Brain pericyte (primary cell): Measurements from ENCODE around the gene FABP1.

Source experiments
- DNase-seq: peaks from one replicate; pipeline ENCODE4 v3.0.0-alpha.2; 2012; ENCODE audit warnings: low read depth, low spot score

FABP1 gene

DNA sequence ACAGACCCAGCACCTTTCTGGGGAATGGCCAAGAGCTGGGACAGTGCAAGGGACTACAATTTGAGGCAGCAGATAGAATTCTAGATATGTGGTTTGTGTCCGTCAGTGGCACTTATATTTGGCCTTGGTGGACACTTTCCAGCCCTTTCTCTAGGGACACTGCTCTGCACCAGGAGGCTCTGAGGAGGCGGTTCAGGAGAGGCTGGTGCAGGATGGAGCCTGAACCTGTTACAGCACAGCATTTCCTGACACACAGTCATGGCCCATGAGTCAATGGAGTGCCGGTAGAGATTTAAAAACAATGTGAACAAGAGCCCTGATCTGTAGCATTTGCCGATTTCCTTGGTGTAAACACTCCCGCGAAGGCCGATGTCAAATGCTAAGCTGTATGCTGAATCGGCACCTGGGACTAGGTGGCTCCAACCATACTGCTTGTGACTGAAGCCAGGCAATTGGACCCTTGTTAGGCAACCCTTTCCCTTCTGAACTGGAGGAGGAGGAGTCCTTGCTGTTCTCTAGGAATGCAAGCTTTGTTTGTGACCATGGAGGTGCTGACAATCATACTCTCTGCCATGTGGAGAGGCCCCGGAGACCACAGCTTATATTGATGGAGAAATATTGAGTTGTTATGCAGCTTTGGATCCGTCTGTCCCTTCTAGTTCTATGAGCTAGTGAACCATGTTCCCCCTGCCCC lies 11.9 kb downstream of the FABP1 start:
- no peak for DNase-seq

GRCh38 chr2:88114889-88115288 lies 13.0 kb downstream of the FABP1 start:
- DNase-seq: no peak

- DNase-seq: no peak
These were observed 14.8 kb downstream of the FABP1 start for GRCh38 chr2:88113069-88113468.

DNA sequence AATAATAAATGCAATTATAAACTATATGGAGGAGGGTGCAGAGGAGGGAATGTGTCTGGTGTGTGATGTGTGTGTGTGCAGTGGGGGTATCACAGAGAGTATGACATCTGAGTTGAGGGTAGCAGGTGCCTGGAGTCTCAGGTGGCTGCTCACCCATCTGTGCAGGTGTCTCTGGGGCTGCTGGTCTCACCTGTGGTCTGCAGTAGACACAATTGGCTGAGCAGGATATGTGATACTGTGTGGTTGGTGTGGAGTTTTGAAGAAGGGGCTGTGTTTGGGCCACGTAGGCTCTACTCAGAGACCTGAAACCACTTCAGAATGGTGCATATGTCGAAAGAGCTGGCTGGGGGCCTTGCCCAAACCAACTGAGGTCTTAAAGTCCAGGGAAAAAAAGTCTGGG lies 17.0 kb downstream of the FABP1 start:
- DNase-seq: no peak

DNA sequence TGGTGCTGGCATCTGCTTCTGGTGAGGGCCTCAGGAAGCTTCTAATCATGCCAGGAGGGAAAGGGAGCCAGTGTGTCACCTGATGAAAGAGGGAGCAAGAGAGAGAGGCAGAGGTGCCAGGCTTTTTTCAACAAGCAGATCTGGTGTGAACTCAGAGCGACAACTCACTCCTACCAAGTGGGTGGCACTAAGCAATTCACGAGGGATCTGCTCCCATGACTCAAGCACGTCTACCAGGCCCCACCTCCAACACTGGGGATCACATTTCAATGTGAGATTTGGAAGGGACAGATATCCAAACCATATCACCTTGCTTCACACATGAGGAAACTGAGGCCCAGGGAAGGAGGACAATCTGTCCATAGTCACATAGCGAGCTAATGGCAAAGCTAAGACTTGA lies 19.1 kb downstream of the FABP1 start:
- DNase-seq: no peak

- DNase-seq: no peak
These were observed 27.4 kb downstream of the FABP1 start for GRCh38 chr2:88100489-88100858.

- DNase-seq: no peak
These were observed 27.9 kb downstream of the FABP1 start for GRCh38 chr2:88099798-88100488.

GRCh38 chr2:88098558-88098900 lies 29.3 kb downstream of the FABP1 start:
- no peak for DNase-seq

DNA sequence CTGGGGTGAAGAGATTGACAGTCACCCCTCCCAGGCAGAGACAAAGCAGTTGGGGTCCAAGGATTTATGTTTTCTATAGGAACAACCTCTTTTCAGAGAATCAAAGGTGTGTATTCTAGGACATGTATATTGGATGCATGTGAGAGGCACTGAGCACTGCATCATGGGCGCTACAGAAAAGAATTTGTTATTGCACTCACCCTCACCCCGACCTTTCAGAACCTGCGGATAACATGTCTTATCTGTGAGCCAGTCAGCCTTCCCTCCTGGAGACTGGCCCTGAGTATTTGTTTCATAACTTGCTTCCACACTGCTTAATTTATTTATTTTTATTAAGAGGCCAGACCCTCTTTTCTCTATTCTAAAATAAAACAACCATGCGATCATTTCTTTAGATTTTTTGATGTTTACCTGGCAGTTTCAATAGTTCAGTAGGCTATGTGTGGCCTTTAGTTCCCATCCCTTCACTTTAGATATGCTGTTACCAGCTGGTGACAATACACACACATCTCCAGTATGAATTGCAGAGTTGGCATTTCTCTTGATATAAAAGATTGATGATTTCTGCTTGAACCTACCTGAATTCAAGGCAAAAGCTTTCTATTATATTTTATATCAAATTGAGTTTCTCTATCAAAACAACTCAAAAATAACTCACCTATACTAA lies 29.8 kb downstream of the FABP1 start:
- no peak for DNase-seq

- DNase-seq: no peak
These were observed 30.7 kb downstream of the FABP1 start for GRCh38 chr2:88097192-88097591.

DNA sequence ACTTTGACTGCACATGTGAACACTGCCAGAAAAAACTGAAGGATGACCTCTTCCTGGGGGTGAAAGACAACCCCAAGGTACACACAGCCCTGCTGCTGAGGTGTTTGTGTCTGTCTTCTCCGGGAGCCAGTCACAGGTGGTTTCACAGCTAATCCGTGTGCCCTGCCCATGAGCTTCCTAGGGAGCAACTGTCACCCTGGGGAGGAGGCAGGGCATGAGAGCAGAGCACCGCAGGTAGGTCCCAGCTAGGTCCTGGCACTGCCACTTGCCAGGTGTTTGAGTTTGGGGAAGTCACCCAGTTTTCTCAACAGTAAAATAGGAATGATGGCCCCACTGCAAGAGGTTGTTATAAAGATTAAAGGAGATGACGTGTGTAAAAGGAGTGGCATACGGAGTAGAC lies 31.2 kb downstream of the FABP1 start:
- DNase-seq: no peak

DNA sequence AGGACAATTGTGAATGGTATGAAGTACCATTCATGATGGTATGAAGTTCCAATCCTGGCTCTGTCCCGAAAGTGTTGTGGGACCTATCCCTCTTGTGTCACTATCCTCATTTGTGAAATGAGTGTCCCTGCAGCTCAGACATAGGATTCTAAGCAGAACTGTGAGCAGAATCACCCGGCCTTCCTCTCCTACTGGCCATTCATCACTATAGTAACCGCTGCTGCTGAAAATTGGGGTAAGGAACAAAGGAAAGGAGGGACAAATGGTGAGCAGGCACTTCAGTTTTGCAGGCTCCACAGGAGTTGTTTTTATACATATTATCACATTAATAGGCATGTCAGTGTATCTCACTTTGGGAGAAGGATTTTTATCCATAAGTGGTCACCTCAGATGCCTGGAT lies 32.8 kb downstream of the FABP1 start:
- no peak for DNase-seq

DNA sequence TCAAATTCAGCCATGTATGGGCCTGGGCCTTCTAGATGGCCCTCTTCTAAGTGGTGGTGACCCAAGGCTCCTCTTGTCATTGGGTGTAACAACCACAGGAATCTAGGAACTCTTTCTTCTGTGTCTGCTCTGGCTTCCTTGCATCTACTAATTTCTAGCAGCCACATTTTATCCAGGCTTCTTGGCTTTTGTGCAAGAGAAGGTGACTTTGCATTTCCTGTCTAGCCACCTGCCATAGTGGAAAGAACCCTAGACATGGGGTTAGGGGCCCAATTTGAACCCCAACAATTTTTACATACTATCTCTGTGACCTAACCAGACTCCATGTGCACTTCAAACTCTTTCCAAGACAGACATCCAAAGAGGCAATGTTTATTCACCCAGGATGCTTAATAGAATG lies 35.1 kb downstream of the FABP1 start:
- no peak for DNase-seq

DNA sequence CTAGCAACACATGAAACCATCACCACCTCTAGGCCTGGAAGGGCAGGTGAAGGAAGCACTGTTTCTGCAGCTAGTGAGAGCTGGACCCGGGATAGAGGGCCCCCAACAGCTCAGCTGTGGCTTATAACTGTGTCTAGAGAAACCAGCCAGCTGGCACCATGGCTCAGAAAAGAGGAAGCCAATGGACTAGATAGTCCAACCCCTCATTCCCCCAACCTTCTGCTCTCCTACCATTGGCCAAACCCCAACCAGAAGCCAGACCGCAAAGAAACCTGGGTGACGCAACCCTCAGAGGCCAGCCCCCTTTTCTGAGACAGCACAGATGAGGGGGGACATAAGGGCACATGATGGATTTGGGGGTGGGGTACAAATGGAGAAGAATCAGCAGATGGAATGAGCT lies 35.9 kb downstream of the FABP1 start:
- no peak for DNase-seq

DNA sequence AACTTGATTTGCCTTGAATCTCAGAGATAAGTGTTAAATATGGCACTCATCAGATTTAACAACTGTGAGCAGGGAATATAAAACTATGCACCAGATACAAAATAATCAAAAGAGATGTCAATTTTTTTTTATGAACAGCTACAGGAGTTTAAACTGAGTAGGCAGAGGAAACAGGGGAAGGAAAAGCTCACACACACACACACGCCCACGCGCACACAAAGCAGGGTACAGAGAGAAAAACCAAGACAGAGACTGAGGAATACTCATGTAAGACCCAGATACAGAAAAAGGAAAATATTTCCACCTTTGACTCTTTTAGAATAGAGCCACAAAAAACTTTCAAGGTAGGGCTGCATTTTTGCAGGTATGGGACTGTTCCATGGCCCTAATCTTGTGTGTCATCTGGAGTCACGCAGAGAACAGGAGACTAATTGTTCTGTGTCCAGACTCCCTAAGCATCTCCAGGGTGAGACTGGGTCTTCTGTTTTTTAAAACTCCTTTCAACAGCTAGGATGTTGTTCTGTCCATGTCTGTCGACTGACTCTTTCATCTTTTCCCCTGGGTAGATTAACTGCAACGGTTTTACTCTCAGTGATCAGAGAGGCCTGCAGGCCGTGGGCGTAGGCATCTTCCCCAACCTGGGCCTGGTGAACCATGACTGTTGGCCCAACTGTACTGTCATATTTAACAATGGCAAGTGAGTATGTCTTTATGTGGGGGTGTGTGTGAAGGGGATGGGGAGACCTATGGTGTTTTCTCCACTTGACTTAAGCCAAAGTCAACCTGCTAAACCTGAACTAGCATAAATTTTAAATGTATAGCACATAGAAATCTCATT lies 37.2 kb downstream of the FABP1 start:
- DNase-seq: no peak

- DNase-seq: no peak
These were observed 38.9 kb downstream of the FABP1 start for GRCh38 chr2:88088999-88089398.

DNA sequence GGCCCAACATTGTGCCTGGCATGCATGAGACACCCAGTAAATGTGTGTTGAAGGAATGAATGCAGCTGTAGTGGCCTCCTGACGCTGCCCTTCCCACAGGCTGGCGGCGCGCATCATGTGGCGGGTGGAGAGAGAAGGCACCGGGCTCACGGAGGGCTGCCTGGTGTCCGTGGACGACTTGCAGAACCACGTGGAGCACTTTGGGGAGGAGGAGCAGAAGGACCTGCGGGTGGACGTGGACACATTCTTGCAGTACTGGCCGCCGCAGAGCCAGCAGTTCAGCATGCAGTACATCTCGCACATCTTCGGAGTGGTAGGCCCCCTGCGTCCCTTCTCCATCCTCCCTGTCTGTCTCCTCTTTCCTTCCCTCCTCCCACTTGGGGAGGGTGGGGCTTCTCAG lies 40.1 kb downstream of the FABP1 start:
- DNase-seq: no peak

DNA sequence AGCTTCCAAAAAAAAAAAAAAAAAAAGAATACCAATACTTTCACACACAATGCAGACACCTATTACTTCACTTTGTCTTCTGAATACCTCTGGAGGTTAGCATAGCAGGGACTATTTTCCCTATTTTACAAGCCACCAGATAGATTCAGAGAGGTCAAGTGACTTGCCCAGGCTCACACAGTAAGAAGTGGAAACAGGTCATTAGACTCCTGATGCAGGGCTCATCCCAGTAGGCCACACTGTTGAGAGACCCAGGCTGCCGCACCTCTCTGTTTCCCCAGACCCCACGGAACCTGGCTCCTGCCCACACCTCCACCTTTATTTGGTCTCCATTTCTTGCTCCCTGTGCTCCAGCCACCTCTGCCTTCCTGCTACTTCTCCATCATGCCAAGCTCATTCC lies 40.8 kb downstream of the FABP1 start:
- no peak for DNase-seq

DNA sequence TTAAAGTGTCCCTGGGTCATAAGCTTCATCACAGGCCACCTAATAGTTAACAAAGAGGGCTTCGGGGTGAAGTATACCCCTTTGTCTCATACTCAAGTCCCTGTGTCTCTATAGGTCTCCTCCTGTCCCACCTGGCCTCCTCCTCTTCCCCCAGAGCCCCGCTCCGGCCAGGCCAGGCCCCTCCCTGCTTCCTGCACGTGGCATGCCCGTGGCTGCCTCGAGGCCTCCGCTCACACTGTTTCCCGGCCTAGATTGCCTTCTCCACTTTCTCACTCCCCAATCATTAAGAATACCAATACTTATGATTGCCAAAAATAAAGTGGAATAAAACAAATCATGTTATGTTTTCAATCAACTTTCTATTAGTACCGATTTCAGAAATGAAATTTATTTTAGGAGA lies 41.5 kb downstream of the FABP1 start:
- no peak for DNase-seq

GRCh38 chr2:88085602-88086001 lies 42.3 kb downstream of the FABP1 start:
- no peak for DNase-seq

DNA sequence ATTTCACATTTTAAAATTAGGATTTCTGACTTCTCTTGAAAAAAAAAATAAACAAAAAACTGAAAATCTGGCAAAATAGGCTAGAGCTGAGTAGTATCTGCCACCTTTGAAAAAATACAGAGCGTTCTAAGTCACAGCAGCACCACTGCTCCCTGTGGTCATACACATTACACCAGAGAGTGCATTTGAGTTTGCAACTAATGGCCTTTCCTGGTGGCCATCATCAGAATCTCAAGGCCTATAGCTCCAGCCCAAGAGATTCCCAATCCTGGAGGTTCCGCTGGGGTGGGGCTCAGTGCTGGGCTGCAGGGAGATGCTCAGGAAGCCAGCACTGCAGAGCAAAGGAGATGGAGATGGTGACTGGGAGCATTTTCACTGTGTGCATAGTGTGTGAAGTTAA lies 42.8 kb downstream of the FABP1 start:
- DNase-seq: no peak

DNA sequence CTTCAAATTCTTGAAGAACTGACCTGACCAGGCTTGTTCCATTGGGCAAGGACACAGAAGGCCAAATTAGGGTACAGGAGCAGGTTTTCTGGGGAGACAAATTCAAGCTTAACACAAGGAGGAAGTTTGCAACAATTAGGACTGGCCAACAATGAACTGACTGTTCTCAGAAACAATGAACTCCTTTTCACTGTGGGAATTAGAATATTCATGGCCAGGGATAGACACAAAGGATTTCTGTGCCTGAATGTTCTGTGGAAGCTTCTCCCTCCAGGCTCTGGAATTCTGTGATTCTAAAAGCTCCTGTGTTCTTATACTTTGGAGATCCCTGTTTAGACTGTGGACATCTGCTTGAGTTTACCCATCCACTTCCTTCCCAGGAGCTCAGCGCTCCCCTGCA lies 45.1 kb downstream of the FABP1 start:
- DNase-seq: no peak
